DND-41 (cell line): ENCODE results near the gene FGF11.

Experiments used
- EZH2 ChIP-seq: IDR thresholded peaks from 3 replicates; pipeline ENCODE4 v1.6.1; 2012; ENCODE audit warnings: borderline replicate concordance, low read depth, mild to moderate bottlenecking, moderate library complexity, low read length, inconsistent platforms; ENCODE audit not compliant: severe bottlenecking
- TF ChIP-seq, protein P1 (sequence below): IDR thresholded peaks from 2 replicates; pipeline ENCODE4 v1.5.1; 2012; ENCODE audit warnings: borderline replicate concordance, low read length, moderate library complexity, mild to moderate bottlenecking; ENCODE audit not compliant: poor library complexity, severe bottlenecking; ENCODE audit errors: extremely low read depth

DNA sequence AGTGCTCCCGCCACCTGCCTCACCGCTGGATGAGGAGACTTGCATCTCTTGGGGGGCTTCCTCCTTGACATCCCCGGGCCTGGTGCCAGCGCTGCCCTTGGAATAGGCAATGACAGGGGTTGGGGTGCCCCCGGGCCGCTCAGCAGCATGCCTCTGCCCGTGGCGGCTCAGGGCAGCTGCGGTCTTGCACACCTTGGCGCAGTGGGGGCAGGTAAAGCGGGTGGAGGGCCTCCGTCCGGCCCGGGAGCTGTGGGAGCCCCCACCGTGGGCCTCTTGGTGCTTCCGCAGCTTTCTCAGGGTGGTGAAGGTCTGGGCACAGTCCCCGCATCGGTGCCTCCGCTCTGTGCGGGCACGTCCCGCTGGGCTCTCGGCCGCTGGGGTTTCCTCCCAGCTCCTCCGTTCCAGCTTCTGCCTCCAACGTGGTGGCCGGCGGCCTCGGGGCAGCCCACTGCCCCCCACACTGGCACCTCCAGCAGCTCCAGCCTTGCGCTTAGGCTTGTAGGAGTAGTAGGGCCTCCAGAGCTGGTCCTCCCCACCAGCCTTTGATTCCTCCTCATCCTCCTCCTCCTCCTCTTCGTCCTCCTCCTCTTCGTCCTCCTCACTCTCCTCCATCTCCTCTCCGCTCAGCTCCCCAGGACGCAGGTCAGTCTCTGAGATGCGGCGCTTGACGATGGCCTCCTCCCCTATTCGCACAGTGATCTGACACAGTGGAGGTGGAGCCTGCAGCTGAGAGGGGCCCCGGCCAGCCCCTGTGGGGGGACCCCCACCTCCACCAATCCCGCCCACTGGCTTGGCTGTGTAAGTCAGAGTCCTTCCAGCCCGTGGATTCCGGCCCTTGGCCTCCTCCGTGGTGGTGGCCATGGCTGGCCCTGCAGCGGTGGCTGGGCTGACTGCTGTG is 23.4 kb downstream of the FGF11 start:
- TF ChIP-seq, protein P1, sequence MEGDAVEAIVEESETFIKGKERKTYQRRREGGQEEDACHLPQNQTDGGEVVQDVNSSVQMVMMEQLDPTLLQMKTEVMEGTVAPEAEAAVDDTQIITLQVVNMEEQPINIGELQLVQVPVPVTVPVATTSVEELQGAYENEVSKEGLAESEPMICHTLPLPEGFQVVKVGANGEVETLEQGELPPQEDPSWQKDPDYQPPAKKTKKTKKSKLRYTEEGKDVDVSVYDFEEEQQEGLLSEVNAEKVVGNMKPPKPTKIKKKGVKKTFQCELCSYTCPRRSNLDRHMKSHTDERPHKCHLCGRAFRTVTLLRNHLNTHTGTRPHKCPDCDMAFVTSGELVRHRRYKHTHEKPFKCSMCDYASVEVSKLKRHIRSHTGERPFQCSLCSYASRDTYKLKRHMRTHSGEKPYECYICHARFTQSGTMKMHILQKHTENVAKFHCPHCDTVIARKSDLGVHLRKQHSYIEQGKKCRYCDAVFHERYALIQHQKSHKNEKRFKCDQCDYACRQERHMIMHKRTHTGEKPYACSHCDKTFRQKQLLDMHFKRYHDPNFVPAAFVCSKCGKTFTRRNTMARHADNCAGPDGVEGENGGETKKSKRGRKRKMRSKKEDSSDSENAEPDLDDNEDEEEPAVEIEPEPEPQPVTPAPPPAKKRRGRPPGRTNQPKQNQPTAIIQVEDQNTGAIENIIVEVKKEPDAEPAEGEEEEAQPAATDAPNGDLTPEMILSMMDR = no peak
- TF ChIP-seq EZH2 = no peak
